Embryonic facial prominence (tissue), 1 donor: ENCODE measurements around the gene NXPH1.

Source experiments
- DNase-seq: peaks from one replicate; pipeline ENCODE4 v3.0.0-alpha.2; 2016; ENCODE audit errors: extremely low spot score

NXPH1 gene

DNA sequence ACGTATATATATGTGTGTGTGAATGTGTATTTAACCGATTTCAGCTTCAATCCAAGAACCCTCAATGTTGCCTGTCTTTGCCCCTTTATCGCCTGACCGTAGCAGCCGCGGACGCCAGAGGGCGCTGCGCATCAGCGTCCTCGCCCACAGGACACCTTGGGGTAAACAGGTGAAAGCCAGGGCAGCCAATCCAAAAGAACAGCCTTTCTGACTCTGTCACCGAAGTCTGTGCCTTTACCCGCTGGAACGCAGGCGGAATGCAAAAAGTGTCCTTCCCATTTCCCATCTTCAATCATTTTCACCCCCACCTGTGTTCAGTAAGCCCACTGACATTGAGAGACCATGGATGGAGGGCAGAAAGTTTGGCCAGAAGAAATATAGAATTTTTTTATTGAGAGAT, 3.6 kb downstream of the NXPH1 start:
- no peak for DNase-seq

DNA sequence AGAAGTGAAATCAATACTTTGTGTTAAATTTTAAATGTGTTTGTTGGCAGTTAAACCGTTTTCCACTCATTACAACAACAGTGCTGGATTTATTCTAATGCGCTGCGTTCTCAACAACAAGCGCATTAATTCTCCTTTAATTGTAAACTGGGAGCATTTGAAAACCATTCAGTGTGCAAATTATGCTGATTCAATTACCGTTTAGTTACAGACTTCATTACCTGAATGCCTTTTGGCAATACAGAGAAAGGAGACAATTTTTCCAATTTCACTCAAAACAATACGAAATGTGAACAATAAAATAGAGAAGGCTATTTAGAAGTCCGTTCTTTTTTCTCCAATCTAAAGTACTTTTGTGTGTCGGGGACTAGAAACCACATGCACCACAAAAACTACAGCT, 4.2 kb downstream of the NXPH1 start:
- no peak for DNase-seq

DNA sequence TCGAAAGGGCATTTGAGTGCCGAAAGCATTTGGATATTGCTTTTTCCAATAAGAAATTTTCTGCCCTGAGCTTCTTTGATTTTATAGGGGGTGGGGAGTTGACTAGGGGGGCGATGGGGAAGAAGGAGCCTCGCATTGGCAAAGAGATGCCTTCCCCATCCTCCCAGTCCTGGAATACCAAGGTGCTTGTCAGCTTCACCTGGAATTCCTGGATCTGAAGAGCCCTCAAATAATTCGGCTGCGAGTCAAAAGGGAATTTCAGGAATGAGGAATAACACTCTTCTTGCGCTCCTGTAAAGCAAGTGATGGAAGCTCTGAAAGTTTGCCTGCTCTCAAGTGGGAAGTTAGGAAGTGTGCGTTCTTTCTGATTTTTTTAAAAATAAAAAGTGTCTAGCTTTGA, 7.3 kb downstream of the NXPH1 start:
- no peak for DNase-seq

DNA sequence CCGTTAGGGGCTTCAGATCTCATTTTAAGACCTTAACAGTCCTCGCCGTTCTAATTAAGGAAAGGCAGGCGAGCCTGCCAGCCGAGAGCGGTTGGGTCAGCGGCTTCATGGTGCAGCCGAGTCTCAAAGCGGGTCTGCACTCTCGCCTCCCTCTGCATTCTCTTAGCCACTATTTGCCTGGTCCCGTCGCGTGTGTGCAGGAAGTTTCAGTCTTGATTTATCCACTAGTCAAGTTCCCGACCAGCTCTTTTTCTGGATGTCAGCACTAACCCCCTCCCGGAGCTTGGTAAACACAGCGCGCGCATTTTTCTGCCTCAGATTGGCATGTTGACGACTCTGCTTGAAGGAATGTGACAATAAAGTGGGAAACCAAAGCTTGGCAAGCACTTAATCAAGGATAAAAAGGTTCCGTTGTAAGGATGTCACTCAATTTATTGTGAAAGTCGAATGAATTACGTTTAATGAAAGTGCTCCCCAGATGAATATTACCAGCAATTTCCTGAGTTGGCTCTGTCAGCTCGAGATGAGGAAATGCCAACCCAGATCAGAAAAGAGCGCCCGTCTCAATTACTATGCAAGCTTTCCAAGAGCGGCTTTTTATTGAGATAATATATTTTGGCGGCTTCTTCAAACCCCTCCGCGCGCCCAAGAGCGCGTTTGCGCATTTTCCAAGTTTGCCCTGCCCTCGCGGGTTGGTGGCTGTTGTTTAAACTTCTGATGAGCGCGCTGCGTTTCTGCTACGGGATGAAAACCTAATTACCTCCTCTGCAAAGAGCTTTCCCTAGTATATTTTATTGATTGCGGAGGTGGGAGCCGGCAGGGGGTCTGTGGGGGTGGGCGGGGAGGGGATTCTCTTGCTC, 7.9 kb downstream of the NXPH1 start:
- DNase-seq: no peak

DNA sequence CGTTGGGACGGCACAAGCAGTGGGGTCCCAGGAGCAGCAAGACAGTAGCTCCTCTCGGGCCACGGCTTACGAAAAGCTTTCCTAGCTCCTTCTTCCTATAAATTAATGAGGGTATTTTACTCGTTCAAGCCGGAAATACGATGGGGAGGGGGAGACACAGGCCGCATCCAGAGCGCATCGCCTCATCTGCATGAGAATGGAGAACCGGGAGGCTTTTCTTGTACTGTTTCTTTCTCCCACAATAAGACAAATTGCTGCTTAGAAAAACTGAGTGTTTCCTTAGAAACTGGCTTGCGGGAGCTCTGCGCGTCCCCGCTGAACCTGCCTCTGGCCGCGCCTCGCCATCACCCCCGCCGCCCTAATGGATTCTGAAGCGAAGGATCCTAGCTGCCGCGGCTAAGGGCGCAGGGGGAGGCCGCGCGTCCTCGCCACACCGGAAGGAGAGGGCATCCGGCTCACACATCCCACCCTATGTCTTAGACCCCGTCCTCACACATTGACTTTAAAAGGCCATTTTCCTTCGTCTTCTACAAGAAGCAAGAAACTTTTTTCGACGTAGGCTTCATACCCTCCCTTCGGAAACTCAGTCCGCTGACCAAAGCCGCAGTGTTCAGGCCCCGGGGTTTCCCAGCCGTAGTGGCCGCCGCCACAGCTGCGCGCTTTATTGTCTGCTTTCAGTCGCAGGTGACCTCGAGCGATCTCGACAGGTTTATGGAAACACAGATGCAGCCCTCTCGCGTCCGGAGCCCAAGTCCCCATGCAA, 8.8 kb downstream of the NXPH1 start:
- DNase-seq: no peak

DNA sequence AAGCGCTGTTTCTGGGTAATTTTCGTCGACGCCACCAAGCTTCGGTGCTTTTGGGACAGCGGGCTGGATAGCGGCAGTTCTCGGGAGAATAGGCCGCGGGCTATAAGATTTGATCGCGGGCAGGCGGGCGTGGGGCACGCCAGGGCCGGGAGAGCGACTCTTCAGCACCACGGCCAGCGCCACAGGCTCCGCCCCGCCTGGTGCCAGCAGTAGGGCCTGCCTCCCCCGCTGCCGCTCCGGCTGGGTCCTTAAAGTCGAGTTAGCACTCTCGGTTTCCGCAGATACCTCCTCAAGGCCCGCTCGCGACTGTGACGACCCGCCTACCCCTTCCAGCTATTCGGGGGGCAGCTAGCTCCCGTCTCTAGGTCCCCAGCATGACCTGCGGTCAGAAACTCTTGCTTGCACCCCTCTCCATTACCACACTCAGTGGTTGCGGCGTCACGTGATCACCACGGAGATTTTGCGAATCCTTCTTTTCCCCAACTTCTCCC, 9.4 kb downstream of the NXPH1 start:
- DNase-seq: peak; percentile 52

DNA sequence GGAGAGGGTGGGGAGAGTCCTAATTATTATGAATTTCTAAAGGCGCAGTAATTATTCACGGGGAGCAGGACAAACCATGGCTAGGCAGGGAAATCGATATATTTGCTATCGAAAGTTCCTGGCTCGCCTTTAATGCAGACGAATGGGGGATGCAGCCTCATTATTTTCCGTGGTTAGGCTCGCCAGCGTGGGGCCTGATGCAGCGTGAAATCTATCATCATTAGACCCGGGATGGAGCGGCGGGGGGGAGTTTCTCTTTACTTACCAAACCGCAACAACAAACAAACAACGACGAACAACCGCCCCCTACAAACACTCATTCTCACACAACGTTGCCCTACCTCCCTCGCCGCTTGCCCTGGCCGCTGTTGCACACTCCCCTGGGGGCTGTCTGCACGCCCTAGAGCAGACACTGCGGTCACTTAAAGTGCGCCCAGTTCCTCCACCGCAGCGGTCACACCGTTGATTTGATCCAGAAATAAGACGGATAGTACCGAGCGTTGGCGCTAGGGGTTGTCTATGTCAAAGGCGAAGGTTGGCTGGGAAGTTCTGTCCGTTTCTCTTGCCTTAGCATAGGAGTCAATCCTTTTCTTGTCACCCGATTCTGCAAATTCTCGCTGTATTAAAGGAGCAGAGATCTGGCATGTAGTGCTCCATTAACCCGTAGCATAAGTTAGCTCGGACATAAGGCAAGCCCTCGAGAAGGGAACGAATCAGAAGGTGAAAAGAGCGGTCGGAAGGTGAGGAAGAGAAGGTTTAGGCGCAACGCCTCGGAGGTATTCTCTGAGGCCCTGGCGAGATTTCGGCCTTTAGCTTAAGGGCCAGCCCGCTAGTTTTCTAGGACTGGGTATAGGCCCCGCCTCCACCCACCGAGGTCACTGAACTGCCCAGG, 10.4 kb downstream of the NXPH1 start:
- DNase-seq: no peak

DNA sequence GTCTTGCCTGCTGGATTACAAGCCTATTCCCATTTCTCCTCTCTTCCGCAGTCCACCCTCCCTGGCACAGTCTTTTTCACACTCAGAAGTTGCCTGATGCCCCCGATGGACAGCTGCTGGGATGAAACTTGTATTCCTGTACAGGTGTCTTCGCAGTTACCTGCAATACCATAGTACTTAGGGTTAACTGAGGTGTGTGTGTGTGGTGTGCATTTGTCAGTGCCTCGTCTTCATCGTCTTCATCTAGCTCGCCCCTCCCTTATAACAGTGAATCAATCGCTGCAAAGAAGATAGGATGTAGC, 11.0 kb downstream of the NXPH1 start:
- DNase-seq: no peak

DNA sequence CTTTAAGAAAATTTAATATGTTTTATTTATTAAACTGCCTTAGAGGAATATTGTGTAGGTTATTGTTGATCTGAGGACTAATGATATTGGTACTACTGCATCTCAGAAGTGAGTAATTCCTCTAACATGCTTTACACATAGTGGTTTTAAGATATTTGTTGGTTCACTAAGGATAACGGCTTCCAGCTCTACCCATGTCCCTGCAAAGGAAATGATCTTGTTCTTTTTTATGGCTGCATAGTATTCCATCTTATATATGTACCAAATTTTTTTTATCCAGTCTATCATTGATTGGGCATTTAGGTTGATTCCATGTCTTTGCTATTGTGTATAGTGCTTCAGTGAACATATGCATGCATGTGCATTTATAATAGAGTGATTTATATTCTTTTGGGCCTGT, 20.1 kb downstream of the NXPH1 start:
- no peak for DNase-seq

DNA sequence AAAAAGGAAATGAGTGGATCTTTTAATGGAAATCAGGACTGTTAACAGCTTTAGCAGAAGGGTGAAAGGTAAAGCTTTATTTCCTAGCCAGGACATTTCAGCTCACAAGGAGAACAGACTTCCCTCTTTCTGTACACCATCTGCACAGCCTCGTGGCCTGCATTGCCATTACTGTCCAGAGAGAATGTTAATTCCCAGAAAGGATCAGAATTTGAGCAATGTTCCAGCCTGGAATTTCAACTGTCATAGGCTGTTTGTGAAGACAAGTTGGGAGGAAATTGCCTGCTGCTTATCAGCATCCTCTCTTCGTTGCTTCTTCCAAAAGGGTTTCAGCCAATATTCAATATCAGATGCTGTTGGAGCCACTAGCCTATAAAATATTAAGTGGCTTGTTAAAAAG, 22.0 kb downstream of the NXPH1 start:
- no peak for DNase-seq

DNA sequence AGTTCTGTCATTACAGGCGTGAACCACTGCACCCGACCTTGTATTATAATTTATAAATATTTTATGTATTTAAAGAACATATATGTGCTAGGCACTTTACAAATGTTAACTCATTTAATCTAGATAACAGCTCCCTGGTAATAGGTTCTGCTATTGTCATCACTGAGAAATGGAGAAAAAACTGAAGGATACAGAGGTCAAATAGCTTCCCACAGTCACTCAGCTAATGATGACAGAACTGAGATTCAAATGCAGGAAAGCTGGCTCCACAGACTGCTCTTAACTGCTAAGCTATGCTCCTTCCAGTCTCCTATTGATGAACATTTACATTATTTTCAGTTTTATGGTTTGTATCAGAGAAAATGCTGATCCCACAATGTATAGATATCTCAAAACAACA, 28.9 kb downstream of the NXPH1 start:
- no peak for DNase-seq

DNA sequence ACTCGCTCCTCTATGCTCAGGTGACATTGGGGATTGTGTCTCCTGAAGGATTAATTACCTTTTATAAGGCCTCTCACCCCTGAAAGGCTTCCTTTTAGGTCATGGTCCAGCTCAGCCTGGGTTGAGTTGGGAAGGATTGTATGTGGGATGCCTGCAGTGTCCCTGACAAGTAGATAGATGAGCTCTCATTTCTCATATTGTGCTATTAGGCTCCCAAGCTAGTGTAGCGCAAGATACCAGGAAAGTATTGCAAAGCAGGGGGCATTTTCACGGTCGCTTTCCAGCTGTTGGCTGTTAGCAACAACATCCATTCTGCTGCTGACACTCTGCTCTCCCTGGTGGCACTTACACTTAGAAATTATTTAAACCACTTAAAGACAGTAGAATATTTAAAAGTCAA, 31.9 kb downstream of the NXPH1 start:
- no peak for DNase-seq

DNA sequence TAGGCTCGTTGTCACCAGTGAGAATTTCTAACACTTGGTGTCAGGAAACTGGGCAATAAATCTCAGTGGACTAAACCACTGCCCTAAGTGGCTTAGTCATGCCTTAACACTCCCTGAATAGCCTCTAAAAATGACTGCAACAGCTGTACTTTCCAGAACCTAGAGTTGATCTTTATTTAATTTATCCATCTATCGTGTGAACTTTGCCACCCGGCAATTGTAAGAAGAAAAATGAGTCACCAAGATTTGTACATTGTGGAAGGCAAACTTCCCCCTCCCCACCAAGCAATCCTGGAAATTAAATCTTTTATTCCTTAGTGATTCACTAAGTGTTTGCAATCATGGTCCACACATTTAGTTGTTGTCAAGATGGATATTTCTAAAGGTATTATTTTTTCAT, 47.1 kb downstream of the NXPH1 start:
- DNase-seq: no peak

DNA sequence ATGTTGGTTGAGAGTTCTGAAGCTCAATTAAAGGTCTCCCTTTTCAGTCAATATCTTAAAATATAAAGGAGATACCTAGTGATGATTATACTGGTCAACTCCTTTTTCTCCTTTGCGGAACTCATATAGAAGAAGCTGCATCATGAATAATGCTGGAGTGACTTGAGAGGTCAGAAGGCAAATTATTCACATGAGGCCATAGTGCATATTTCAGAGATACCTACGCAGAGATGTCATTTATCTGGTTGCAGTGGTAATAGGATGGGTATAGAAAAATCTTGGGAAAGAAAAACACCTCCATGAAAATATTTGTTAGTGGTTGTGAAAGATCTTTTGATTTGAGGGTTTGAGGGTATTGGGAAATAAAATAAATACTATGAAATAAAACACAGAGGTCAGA, 47.7 kb downstream of the NXPH1 start:
- DNase-seq: no peak

DNA sequence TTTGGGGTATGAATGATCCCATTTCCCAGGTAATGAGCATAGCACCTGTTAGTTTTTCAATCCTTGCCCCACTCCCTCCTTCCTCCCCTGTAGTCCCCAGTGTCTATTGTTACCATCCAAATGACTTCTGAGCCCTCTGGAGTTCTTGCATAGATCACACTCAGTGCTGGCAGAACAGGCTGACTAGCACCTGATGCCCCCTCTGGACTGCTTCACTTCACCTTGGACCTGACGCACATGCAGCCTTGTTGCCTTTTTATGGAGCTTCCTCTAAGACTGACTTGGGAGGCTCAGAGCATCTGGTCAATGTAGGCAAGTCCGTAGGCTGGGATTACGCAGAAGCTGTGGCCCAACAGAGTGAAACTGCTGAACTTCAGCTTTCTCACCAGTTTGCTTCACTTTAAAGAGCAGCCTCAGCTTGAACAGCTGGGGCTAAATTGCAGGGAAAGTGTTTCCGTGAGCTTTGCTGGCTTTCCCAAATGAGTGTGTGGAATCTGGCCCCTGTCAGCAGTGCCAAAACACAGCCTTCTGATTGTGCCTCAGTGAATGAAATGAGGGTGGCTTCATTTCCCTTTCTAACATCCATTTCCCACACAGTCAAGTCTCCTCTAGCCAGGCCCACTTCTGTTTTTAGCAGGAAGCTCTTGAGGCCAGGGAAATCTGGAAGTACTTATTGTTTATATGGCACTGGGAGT, 48.5 kb downstream of the NXPH1 start:
- peak; percentile 15 for DNase-seq

DNA sequence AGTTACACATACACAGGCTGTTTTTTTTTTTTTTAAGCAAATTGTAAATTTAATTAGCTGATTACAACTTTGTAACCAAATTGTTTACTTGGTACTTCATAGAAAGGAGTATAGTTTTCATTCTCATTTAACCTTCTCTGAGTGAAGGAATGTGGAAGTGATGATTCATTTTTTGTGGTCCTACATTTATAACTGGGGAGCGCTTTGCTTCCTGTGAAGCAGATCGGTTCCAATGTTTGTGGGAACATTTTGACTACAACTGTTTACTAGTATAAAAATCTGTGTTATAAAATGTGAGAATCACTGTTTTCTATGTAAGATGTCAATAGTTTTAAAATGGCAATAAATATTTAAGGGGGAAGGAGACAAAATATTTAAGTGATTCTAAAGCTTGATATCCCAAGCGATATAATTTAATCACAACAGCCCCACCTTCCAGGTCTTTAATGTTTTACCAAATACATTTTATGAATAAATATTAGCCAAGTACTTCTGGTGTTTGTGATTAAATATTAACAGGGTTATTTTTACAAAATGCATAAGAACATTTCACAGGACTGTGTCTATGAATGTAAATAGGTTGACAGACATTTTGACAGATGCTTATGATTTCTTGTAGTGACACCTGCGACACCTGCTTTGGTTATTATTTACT, 57.1 kb downstream of the NXPH1 start:
- DNase-seq: no peak

DNA sequence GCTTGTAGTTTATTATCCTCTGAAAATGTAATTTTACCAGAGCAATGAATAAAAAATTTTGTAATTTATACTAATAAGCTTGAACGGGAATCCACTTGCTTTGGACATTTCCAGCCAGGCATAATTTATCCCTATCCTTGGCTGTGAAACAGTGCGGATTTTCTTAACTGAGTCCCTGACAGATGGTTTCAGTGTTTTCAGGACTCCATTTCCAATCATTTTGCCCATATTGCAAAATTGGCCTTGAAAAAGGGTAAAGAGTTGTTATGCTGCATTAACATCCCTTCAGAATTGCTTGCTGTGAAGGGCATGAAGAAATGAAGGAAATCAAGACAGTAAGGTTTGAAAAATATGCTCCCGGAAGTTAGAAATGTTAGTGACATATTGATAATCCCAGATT, 57.7 kb downstream of the NXPH1 start:
- DNase-seq: no peak

DNA sequence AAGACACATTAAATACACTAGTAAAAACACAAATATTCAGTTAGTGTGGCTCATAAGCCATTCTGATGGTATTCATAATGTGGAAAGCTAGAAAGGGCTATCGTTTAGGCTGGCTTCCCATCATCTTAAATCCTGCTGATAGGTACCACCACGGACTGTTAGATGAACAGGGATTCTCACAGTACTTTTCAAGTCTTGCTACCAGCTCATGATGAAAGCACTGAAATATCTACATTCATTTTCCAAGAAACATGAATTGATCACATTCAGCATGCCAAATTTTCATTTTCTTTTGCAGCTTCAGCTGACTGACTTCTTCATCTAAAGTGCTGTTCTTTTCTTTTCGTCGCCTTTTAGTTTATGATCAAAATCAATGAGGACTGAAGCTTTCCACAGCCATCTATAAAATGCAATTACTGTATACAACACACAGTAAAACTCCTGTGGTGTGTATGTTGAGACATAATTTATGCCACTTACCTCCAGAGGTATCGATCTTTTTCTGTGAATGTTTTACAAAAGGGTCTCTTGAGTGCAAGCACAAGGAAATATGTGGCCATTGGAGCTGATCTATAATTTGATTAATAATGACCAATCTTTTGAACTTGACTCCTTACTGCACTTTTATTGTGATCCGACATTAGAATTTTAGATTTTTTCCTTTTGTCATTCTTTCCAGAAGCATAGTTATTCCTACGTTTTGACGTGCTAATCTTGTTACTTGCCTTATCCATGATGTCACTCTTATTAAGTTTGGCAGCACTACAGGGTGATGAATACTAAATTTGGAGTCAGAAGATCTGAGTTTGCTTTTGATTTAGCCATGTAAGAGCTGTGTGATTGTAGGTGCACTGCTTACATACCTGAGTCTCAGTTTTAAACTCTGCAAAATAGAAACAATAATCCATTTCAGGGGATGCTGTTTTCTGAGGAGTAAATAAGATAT, 58.4 kb downstream of the NXPH1 start:
- no peak for DNase-seq

DNA sequence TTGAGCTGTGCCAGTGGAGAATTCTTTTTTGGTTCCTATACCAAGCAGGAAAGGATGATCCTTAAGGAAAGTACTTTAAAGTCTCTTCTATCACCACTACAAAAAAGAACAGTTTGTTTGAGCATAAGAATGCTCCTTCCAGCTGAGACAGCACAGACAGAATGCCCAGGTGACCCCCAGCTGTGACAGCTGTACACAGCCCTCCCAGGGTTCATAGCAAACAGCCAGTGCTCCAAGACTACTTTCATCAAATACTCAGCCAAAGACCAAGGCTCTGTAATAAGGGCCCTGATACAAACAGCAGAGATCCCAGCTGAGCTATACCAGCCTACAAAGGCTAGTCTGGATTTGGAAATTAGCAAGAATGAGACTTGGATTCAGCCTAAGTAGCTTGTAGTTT, 65.7 kb downstream of the NXPH1 start:
- DNase-seq: no peak

DNA sequence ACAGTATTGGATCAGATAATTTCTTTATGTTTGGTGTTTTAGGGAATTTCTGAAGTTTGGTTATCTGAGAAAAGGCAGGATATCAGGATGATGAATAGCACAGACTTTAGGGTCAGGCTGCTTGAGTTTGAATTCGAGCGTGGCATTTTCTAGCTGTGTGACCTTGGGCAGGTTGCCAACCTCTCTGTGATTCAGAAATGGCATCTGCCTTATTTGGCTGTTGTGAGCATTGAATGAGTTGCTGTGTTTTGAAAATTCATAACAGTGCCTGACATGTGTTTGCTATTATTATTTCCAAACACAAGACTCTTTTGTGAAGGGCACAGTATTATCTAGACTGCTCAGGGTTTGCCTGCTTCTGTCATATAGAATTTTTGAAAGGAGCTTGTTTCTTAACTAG, 66.9 kb downstream of the NXPH1 start:
- no peak for DNase-seq
